Ascending aorta (tissue), 2 donors: ENCODE measurements around the gene TPRG1. TPM values are rescaled to one million over a fixed set of nuclear protein-coding genes. Genes with fewer than 3 reads are reported as not detected.

Experiments
- DNase-seq, 2 donors: peaks; one replicate each; pipeline ENCODE4 v3.0.0-alpha.2; 2019; ENCODE audit warnings: low spot score in 2 of 2
- H3K27ac ChIP-seq, 2 donors: fragments of 200-600 bp; sonication (generic); one replicate each; pipeline ENCODE4 v1.5.1; 2016 to 2017; ENCODE audit warnings: mild to moderate bottlenecking in 1 of 2
- H3K27me3 ChIP-seq: fragments of 200-600 bp; sonication (generic); one replicate; pipeline ENCODE4 v1.5.1; 2017
- H3K36me3 ChIP-seq, 2 donors: fragments of 200-600 bp; sonication (generic); one replicate each; pipeline ENCODE4 v1.5.1; 2016
- H3K4me1 ChIP-seq, 2 donors: fragments of 200-600 bp; sonication (generic); one replicate each; pipeline ENCODE4 v1.5.1; 2016 to 2017; ENCODE audit warnings: mild to moderate bottlenecking in 1 of 2
- H3K4me3 ChIP-seq, 2 donors: fragments of 200-600 bp; sonication (generic); one replicate each; pipeline ENCODE4 v1.5.1; 2016 to 2017; ENCODE audit warnings: mild to moderate bottlenecking in 1 of 2
- H3K9me3 ChIP-seq, 2 donors: fragments of 200-600 bp; sonication (generic); one replicate each; pipeline ENCODE4 v1.5.1; 2016
- intact Hi-C: fragments of 100-400 bp; cut with DNase I; formaldehyde crosslinking; loops from one replicate; pipeline ENCODE4 v1.15.1; 2023
- total RNA-seq: library from RNA; depleted of rRNA; stranded (reverse); fragments of >200 nt; gene quantifications from one replicate; pipeline ENCODE4 v1.1.0, GENCODE V29; 2016
- TF ChIP-seq, protein P1 (sequence below), 3 experiments: fragments of 200-600 bp in 2 of 3; fragments of 450-650 bp in 1 of 3; sonication (generic) in 2 of 3; IDR thresholded peaks; one replicate each; pipeline ENCODE4 v1.5.1; 2016 to 2019; ENCODE audit warnings: antibody characterized with exemption in 3 of 3, mild to moderate bottlenecking in 1 of 3, moderate library complexity in 1 of 3

The TPRG1 gene
- total RNA-seq, 1 donor from 2014 or later, result 6.4 TPM

DNA sequence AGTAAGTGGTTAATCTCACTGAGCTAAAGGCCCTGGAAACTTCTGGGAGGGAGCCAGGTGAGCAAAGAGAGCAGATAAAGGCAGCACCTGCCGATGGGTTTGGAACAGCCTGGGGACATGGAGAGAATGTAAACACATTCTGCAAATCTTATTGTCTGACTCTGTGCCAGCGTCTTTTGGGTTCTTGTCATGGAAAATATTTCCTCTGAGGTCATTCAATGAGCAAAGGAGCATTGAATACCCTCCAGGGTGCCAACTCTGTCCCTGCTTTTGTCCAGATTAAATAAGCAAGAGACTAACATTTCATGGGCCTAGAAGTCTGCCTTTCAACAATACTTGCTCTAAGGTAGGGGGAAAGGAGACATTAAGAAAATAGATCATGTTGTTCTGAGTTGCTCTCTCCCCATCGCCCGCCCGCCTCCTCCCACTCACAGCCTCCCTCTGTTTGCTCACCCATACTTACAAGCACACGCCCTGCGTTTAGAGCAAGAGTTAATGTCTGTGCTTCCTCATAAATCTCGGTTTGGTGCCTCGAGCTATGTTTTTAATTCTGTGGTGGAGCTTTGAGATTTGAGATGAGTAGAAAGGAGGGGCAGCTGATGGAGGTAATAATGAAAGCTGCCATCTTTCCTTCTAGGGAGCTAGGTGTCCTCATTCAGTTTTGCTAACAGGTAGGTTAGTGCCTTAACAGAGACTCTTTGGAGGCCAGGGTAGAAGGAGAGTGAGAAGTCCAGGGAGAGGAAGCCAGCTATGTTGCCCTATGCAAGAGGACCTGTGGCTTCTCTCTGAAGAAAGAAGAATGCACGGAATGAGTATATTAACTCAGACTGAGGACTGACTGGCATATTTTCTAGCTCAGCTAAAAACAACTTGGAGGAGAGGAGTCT, 132.9 kb downstream of the TPRG1 start:
- TF ChIP-seq, protein P1, sequence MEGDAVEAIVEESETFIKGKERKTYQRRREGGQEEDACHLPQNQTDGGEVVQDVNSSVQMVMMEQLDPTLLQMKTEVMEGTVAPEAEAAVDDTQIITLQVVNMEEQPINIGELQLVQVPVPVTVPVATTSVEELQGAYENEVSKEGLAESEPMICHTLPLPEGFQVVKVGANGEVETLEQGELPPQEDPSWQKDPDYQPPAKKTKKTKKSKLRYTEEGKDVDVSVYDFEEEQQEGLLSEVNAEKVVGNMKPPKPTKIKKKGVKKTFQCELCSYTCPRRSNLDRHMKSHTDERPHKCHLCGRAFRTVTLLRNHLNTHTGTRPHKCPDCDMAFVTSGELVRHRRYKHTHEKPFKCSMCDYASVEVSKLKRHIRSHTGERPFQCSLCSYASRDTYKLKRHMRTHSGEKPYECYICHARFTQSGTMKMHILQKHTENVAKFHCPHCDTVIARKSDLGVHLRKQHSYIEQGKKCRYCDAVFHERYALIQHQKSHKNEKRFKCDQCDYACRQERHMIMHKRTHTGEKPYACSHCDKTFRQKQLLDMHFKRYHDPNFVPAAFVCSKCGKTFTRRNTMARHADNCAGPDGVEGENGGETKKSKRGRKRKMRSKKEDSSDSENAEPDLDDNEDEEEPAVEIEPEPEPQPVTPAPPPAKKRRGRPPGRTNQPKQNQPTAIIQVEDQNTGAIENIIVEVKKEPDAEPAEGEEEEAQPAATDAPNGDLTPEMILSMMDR (IDR thresholded peaks at IDR 0.05), result no peak
- H3K9me3 ChIP-seq, result no peaks in the 10 kb centered on the region
- peaks cover 3 to 12% of the 10 kb centered on the region in 2 donors for H3K4me1 ChIP-seq
- peak overlapping the region; percentile 68 to 73 for H3K27ac ChIP-seq
- peak in 1 of 2 donors; percentile 66 for DNase-seq
- H3K4me3 ChIP-seq, result no peak overlapping the region
- no peaks in the 10 kb centered on the region for H3K27me3 ChIP-seq
- no peaks in the 10 kb centered on the region for H3K36me3 ChIP-seq
- intact Hi-C loops, result no loop called here

DNA sequence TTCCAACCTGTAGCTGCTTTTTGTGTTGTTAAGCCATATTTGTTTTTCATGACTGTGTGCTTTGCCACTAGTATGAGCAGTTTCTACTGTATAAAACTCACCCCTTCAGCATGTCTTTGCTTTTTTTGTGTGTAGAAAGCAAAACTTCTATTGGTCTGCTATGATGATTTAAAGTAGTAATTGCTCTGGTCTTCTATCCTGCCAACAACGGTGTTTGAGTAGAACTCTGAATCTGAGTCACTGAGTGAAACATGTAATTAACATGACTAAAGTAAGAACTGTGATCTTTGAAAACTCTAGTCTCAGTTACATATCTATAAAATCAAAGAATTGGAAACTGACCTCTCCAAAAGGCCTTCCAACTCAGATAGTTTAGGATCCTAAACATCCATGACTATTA, 133.6 kb downstream of the TPRG1 start:
- Histone ChIP-seq H3K36me3 (no peaks in the 10 kb centered on the region), H3K4me1 (peaks cover 3 to 12% of the 10 kb centered on the region in 2 donors), H3K27ac (peak overlapping the region; percentile 68 to 73), H3K4me3 (no peak overlapping the region), H3K9me3 (no peaks in the 10 kb centered on the region), H3K27me3 (no peaks in the 10 kb centered on the region)
- DNase-seq, result no peak
- intact Hi-C loops, result no loop called here
- TF ChIP-seq, protein P1 (IDR thresholded peaks at IDR 0.05), result no peak

DNA sequence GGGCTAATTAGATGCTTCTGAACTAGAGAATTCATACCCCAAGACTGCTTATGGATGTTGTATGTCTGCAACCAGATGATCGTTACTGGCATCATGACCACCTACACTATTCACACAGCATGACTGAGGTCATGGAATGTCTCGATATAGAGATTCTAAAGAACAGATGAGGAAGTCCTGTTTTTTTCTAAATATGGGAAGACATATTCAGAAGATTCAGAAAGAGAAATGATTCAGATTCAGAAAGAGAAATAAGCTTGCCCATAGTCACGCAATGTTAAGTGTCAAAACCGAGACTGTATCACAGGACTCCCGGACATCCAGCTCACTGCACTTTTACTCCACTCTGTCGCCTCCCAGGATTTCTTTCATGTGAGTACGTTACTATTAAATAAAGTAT, 136.2 kb downstream of the TPRG1 start:
- Histone ChIP-seq H3K36me3 (no peaks in the 10 kb centered on the region), H3K4me3 (no peak overlapping the region), H3K27ac (no peak overlapping the region), H3K9me3 (no peaks in the 10 kb centered on the region), H3K4me1 (peaks cover 3 to 12% of the 10 kb centered on the region in 2 donors), H3K27me3 (no peaks in the 10 kb centered on the region)
- intact Hi-C loops, result no loop called here
- TF ChIP-seq, protein P1 (IDR thresholded peaks at IDR 0.05), result no peak
- no peak for DNase-seq

DNA sequence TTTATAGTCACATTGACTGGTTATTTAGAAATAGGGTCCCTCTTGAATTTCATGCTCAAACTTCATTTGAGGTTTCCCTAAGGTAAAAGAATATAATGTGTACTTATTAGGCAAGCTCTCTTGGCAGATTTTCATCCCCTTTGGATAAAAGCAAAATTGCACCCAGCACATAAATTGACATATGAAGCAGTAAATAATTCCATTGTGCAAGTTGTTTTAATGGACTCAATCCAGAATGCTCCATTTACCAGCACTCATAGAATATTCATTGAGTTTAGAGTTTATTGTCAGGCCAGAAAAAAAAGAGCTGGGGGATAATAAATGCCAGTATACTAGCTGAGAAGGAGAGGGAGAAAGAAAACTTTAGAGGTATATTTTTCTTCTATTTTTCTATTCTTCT, 136.8 kb downstream of the TPRG1 start:
- no peaks in the 10 kb centered on the region for H3K9me3 ChIP-seq
- H3K4me1 ChIP-seq, result peaks cover 3 to 12% of the 10 kb centered on the region in 2 donors
- intact Hi-C loops, result no loop called here
- no peak for DNase-seq
- no peak overlapping the region for H3K4me3 ChIP-seq
- H3K27ac ChIP-seq, result no peak overlapping the region
- TF ChIP-seq, protein P1 (IDR thresholded peaks at IDR 0.05), result no peak
- H3K36me3 ChIP-seq, result no peaks in the 10 kb centered on the region
- H3K27me3 ChIP-seq, result no peaks in the 10 kb centered on the region

DNA sequence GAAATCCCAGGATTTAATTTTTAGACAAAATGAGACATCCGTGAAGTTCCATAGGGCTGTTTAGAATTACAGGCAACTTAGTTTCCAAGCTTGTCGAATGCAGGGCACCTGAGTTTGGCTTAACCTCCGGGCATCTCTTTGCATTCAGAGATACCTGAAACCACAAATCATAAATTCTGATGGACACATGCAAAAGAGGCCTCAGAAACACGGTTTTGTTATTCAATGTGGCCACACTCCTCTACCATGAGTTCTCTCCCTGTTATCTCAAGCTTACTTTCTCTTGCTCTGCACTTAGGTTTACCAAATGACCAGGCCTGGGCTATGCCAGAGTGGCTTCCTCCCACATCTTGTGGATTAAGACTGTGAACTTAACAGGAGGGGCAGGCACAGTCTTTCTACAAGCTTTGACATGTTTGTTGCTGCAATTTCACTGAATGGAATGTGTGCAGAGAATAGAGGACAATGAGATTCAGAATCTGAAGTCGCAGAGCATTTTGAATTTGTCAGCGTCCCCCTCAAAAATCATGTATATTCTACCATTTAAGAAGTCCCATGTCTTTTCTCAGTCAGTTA, 137.7 kb downstream of the TPRG1 start:
- Histone ChIP-seq H3K36me3 (no peaks in the 10 kb centered on the region), H3K4me1 (peaks cover 3 to 5% of the 10 kb centered on the region in 2 donors), H3K27me3 (no peaks in the 10 kb centered on the region), H3K4me3 (no peak overlapping the region), H3K27ac (no peak overlapping the region), H3K9me3 (no peaks in the 10 kb centered on the region)
- TF ChIP-seq, protein P1 (IDR thresholded peaks at IDR 0.05), result no peak
- DNase-seq, result no peak
- intact Hi-C loops, result no loop called here
